Effector CD8-positive, alpha-beta T cell (primary cell): ENCODE data around the gene ZNHIT1.

ENCODE experiments used
- DNase-seq: peaks from one replicate; lab custom pipeline; 2025; lab: John Stamatoyannopoulos, UW
- total RNA-seq, 4 experiments: gene quantifications; one replicate each; lab custom pipeline; 2026; lab: John Stamatoyannopoulos, UW

Gene ZNHIT1
- total RNA-seq = 42.9 to 57.3 (median 47.3) reads per million in 4 experiments

- peak; percentile 96 for DNase-seq
These were observed at the start of gene ZNHIT1, which contains the start of gene PLOD3 for GRCh38 chr7:101217388-101218235. Gene ZNHIT1, plus strand, starts transcription at chr7:101218165. Its CDS starts 31 bp downstream, at chr7:101218196. Gene PLOD3, minus strand, starts transcription at chr7:101217581. Its CDS starts 307 bp downstream, at chr7:101217274.

- DNase-seq = no peak
These were observed 49.4 kb upstream of the ZNHIT1 start for GRCh38 chr7:101168412-101169049.

DNA sequence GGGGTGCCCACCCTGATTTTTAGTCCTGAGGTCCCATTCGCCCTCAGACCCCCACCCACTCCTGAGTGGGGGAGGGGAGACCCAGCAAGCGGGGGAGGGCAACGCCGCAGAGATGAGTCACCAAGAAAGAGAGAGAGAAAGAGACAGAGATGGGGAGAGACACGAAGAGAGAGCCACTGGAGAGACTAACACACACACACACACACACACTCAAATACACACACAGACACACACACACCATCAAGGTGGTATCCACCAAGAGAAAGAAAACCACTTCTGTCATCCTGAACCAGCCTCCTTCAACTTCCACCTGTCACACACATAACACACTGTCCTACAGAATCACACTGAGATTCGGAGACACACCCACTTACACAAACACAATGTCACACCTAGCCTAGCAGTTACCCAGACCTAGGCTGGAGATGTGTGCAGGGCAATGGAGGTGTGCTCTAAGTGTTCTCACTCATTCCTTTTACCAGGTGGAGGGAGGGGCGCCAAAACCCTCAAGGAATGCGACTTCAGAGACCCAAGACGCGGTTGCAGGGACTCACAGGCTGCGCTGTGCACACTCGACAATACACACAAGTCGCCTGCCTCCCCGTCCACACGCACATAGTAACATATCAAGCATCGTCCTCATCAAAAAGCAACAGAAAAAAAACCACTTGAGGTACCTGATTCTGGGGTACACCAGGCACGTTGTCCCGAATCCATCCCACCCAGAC is 48.7 kb upstream of the ZNHIT1 start:
- no peak for DNase-seq

GRCh38 chr7:101169838-101170551 is 48.0 kb upstream of the ZNHIT1 start:
- peak; percentile 70 for DNase-seq

- DNase-seq = peak; percentile 9
These were observed 47.1 kb upstream of the ZNHIT1 start for GRCh38 chr7:101170617-101171441.

DNA sequence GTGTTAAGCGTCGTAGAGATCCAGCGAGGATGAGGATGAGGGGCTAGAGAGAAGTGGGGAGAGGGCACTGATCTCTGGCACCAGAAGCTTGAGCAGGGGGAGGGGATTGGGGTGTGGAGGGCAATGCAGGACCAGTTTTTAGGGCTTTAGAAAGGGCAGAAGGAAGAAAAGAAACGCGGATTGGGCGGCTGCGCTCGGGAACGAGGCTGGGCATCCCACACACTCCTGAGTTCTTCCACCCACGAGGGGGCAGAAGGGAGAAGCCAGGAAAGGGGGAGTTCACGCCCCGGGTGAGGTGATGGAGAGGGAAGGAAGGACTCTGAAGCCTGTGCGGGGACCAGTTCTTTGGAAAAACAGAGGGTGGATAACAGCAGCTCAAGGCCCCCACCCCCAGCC is 46.5 kb upstream of the ZNHIT1 start:
- DNase-seq = no peak

- DNase-seq = no peak
These were observed 45.7 kb upstream of the ZNHIT1 start for GRCh38 chr7:101172005-101172853.

DNA sequence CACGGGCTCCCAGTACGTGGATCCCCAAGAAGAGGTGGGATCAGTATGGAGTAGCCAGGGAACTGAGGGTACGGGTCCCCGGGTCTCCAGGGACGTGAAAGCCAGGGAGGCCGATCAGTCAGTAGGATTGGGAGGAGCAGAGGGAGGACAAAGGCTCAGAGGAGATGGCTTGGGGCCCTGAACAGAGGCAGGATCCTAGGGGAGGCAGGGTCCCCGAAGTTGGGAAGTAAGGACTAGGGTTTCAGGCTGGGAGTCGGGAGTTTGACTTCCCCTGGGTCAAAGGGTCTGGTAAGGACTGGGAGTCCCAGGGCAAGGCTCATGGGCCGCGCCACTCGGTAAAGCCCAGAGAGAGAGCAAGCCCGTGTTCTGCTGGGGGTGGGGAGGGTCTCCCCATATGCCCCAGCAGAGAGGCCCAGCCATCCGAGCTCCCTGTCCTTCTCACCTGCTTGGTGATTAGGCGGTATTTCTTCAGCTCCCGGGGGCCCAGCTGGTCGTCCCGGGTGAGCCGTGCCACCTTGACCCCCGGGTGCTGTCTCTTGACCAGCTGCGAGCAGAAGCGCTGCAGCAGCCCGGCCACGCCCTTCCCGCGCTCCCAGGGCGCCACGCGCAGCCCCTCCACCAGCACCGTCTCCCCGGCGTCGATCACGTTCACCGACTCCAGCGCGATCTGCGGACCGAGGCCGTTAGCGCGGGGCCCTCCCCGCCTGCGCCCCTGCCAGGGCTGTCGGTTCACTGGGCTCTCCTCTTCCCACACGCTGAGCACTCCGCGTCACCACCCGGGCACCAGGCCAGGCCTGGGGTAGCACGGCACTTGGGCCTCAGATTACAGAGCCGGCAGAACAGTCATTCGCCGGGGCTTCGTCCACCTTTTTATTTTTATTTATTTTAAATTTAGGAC is 44.9 kb upstream of the ZNHIT1 start:
- no peak for DNase-seq

- peak; percentile 45 for DNase-seq
These were observed 44.2 kb upstream of the ZNHIT1 start for GRCh38 chr7:101173752-101174244.

DNA sequence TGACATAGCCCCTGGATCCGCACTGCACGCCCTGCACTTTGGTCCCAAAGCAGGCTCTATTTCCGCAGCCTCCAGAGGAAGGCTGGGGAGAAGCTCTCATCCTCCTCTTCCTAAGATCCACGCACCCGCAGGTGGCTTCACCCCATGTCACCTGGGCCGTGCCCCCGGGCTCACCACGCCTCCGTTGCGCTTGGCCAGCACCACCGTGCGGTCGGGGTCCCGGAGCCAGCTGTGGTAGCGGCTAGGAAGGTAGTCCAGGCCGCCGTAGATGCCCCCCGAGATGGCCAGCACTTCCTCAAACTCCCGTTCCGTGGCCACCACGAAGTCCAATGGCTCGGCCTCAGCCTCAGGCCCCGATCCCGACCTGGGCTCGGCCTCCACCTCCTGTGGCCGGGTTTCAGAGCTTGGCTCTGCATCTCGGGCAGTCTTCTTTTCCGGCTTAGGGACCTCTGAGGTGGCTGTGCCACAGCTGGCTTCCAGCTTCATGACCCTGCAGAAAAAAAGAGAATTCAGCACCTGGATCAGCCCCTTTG is 43.6 kb upstream of the ZNHIT1 start:
- DNase-seq = no peak

DNA sequence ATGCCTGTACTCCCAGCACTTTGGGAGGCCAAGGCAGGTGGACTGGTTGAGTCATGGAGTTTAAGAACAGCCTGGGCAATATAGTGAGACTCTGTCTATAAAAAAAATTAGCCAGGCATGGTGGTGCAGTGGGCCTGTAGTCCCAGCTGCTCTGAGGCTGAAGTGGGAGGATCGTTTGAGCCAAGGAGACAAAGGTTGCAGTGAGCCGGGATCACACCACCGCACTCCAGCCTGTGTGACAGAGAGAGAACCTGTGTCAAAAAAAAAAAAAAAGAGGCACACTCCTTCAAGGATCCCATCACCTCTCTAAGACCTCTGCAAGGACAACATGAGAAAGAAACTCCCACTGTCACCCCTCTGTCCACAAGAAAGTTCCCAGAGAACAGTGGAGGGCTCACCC is 42.3 kb upstream of the ZNHIT1 start:
- no peak for DNase-seq

GRCh38 chr7:101177644-101178043 is 40.3 kb upstream of the ZNHIT1 start:
- DNase-seq = no peak

DNA sequence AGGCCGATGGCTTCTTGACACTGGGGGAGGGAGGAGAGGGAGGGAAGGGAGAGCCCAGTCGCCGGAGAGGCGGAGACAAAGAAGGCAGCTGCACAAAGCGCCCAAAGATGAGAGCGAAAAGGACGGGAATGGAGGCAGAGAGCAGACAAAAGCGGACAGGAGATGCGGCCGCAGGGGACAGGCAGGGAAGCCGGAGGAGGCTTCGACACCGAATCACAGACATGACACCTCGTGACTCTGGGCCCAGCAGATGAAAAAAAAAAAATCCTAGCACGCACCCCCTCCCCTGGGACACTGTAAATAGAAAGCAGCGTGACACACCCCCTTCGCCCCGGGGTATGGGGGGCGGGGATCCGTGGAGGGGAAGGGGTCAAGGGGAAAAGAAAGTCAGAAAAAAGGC is 38.8 kb upstream of the ZNHIT1 start:
- no peak for DNase-seq

DNA sequence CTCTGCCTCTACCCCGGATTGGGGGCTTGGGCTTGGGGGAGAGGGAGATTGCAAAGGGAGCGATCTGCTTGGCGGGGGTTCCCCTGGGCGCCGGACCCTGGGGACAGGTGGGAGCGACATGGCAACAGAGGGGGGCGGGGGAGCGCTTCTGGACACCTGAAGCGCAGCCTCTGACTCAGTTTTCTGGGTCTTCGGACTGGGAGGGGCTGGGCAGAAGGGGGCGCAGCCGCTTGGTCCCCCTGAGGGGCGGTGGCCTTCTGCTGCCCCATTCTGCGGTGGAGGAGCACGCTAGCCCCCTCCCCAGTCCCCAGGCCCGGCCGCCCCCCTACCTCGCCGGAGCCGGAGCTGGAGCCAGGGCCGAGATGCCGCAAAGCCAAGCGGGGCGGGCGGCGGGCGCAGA is 38.3 kb upstream of the ZNHIT1 start:
- DNase-seq = no peak

GRCh38 chr7:101180130-101180755 is 37.7 kb upstream of the ZNHIT1 start, which contains the start of gene NAT16:
Gene NAT16, minus strand, starts transcription at chr7:101180293. Its CDS starts 5,486 bp downstream, at chr7:101174807.
- no peak for DNase-seq

- DNase-seq = no peak
These were observed 32.6 kb upstream of the ZNHIT1 start for GRCh38 chr7:101185258-101185839.

DNA sequence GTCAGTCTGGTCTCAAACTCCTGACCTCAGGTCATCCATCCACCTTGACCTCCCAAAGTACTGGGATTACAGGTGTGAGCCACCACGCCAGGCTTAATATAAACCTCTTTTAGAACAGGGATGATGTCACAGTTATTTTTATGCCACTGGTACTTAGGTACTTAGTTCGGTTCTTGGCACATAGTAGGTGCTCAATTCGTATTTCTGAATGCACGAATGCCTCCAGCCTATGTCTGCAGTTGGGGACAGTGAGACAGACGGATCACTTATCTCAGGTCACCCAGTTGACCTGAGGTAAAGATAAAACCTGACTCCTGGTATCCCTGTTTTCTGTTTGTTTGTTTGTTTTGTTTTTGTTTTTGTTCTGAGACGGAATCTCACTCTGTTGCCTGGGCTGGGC is 31.8 kb upstream of the ZNHIT1 start:
- DNase-seq = no peak
